HG02885 (cell line): Measurements from ENCODE around the gene COMMD3.
"Not testable (repeated sequence)": the region's sequence is repeated elsewhere in the genome, so short reads cannot be mapped to it uniquely, and the experiment has no call there.

Experiments
- ATAC-seq: cut with Tn5 transposase; IDR thresholded peaks from one replicate; pipeline ENCODE4 v1.9.1; 2021; ENCODE audit warnings: mild to moderate bottlenecking; ENCODE audit not compliant: unreplicated experiment, poor library complexity

The COMMD3 gene

DNA sequence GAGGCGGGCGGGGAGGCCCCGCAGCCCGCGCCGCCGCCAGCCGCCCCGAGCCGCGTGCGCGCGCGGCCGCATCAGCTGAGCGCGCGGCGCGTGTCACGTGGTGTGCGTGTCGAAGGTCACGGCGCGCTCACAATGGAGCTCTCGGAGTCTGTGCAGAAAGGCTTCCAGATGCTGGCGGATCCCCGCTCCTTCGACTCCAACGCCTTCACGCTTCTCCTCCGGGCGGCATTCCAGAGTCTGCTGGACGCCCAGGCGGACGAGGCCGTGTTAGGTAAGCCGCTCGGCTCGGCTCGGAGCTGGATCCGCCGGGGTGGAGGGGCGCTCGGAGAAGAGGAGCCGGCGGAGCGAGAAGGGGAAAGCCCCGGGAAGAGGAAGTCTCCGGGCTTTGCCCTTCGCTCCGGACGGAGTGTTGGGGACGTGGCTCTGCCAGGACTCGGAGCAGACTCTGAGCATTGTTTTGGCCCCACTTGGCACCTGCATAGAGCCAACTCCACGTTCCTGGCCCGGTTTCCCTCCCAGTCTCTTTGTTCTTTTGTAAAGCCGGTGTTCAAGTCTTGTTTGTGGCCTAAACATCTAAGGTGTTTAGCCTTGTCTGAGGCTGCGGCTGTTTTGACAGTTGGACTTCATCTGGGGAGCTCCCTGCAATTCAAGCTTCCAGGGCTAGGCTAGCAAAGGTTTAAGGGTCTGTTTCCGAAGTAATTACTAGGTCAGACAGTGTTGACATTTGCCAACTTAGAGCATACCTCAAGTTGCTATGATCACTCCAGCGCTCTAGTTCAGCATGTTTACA is at the start of gene COMMD3:
Gene COMMD3, plus strand, starts transcription at position 103 of the 790 bp plus-strand sequence. Its CDS starts 30 bp downstream, at position 133.
- ATAC-seq: peak; percentile 67

GRCh38 chr10:22268503-22268902 is 47.7 kb upstream of the COMMD3 start:
- no peak for ATAC-seq

DNA sequence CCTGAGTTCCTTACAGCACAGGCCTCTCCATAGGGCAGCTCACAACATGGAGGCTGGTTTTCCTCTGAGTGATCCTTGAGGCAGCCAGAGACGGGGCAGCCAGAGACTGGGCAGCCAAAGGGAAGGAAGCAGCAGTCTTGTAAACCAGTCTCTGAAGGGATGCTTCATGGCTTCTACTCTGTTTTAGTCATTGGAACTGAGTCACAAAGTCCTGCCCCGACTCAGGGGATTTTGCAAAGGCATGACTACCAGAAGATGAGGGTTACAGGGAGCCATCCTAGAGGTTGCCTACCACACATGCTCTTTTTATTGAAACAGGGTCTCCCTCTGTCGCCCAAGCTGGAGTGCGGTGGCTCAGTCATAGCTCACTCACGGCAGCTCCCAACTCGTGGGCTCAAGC is 44.4 kb upstream of the COMMD3 start:
- no peak for ATAC-seq

DNA sequence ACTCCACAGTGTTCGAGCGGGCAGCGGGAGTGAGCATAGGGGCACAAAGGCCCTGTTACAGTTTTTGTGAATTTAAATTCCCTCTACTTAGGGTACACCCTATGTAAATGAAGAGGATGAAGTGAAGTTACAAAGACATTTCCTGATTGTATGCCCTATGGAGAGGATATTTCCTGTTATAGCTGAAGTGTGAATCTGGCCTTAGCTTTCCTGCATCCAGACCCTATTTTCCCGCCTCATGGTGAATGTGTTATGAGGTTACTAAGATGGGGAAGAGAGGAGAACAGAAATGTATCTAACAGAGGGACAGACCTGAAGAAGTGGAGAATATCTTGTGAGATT is 37.8 kb upstream of the COMMD3 start:
- no peak for ATAC-seq

DNA sequence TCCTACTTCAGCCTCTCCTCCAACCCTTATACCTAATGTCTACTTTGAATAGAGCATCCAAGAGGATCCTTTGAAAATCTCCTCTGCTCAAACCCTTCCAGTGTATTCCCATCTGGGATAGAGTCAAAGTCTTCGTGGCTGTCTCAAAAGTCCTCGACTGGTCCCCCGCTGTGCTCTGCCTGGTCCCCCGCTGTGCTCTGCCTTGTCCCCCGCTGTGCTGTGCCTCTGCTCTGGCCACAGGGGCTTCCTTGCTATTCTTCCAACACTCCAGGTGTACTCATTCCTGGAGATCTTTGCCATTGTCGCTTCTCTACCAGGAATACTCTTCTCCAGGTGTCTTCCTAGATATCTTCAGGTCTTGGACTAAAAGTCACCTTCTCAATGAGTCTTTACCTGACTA is 36.1 kb upstream of the COMMD3 start:
- no peak for ATAC-seq

- no peak for ATAC-seq
Measured at GRCh38 chr10:22285130-22285529, 31.1 kb upstream of the COMMD3 start.

DNA sequence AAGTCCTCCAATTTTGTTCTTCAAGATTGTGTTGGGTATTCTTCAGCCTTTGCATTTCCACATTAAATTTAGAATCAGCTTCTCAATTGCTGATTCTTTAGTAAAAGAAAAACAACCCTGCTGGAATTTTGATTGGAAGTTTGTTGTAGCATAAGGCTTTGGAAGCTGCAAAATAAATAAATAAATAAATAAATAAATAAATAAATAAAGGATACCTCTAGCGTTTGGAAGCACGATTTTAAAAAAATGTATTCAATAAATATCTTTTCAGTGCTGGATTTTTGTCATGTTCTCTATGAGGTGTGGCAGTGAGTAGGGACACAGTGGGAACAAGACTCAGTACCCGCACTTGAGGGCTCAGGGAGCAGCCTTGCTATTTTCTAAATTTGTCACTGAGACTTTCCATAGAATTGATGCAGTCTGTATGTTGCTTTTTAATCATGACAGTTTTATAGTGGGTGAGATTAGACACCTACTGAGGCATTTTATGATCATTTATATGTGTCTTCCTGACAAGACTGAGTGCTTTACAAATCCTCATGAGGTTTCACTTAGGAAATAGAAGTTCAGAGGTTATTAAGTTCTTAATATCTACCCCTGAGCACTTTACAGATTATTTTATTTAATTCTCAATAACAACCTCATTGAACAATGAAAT is 22.3 kb upstream of the COMMD3 start:
- no peak for ATAC-seq

- ATAC-seq: no peak
Measured at GRCh38 chr10:22294694-22295093, 21.5 kb upstream of the COMMD3 start.

- no peak for ATAC-seq
Measured at GRCh38 chr10:22301193-22301592, 15.0 kb upstream of the COMMD3 start.

DNA sequence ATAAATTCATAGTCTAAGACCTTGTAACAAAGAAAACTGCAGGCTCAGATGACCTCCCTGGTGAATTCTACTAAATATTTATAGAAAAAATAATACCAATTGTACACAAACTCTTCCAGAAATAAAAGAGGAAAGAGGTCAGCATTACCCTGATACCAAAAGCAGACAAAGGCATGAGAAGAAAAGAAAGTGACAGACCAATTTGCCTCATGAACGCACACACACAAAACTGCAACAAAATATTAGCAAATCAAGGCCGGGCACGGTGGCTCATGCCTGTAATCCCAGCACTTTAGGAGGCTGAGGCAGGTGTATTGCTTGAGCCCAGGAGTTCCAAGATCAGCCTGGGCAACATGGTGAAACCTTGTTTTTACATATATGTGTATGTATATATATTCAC is 12.7 kb upstream of the COMMD3 start:
- no peak for ATAC-seq

DNA sequence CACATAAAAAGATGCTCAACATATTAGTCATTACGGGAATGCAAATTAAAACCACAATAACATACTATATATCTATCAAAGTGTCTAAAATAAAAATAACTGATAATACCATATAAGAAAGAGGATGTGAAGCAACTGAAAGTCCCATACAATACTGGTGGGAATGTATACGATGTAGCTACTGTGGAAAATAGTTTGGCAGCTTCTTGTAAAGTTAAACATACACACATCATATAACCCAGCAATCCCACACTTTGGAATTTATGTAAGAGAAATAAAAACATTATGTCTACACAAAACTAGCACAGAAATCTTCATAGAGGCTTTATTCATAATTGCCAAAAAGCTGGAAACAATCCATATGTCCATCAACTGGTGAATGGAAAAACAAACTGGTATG is 10.5 kb upstream of the COMMD3 start:
- no peak for ATAC-seq

DNA sequence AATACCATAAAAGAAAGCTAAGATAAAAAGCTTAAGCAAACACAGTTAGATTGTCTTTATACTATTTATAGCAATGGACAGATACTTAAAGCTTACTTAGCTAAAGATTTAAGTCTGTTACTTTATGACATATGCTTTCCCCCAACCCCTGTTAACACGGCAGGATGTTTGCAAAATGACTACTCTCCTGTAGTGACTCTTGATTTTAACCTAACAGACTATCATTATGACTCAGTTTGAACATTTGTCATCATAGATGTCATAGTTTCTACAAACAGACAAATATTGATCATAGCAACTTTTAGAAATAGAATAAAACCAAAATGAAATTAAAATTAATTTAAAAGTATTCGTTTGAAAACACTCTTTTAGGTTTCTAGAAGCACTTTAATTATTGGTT is 7.8 kb upstream of the COMMD3 start:
- ATAC-seq: peak; percentile 99

- ATAC-seq: no peak
Measured at GRCh38 chr10:22309180-22310000, 6.8 kb upstream of the COMMD3 start.

DNA sequence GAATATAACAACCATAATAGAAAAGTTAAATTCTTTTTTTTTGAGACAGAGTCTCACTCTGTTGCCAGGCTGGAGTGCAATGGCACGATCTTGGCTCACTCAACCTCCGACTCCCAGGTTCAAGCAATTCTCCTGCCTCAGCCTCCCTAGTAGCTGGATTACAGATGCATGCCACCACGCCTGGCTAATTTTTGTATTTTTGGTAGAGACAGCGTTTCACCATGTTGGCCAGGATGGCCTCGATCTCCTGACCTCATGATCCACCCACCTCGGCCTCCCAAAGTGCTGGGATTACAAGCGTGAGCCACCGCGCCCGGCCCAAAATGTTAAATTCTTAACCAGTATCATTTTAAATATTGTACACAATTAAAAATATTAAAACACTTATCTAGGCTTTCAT is 6.2 kb upstream of the COMMD3 start:
- ATAC-seq: not testable (repeated sequence)

- ATAC-seq: no peak
Measured at GRCh38 chr10:22310928-22311327, 5.3 kb upstream of the COMMD3 start.

GRCh38 chr10:22314852-22315251 is 1.3 kb upstream of the COMMD3 start:
- no peak for ATAC-seq

- ATAC-seq: peak; percentile 31
Measured at GRCh38 chr10:22315455-22316285, 518 bp upstream of the COMMD3 start.

GRCh38 chr10:22317076-22317370 is 835 bp downstream of the COMMD3 start:
- ATAC-seq: peak; percentile 21

GRCh38 chr10:22317771-22318565 is 1.8 kb downstream of the COMMD3 start:
- ATAC-seq: no peak

DNA sequence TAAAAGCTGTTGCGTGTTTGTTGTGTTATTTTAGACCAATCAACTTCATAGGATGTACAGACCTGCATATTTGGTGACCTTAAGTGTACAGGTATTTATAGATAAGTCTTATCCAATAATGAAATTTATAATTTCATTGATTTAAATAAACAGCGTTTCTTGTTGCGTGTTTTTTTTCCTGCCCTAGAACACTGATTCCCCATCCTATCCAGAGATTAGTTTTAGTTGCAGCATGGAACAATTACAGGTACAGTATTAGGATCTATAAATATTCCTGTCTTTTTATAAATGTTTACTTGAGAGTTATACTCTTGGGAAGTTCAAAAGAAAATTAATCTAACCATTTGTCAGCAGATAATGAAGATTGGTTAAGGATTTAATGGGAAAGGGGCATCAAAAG is 2.6 kb downstream of the COMMD3 start:
- ATAC-seq: no peak
